Right atrium auricular region (tissue), 2 donors: ENCODE data around the gene DTWD1. TPM values are rescaled to one million over a fixed set of nuclear protein-coding genes. Genes with fewer than 3 reads are reported as not detected.

Experiments
- DNase-seq: peaks from one replicate; pipeline ENCODE4 v3.0.0-alpha.2; 2019; ENCODE audit warnings: low spot score
- H3K27ac ChIP-seq, 2 donors: fragments of 200-600 bp; sonication (generic); 1 replicate in 1 of 2; 2 replicates in 1 of 2; pipeline ENCODE4 v1.5.1; 2016 to 2019
- H3K27me3 ChIP-seq, 2 donors: fragments of 200-600 bp; sonication (generic); one replicate each; pipeline versions ENCODE4 v1.5.1 to v1.6.0; 2017 to 2019
- H3K36me3 ChIP-seq: fragments of 200-600 bp; sonication (generic); one replicate; pipeline ENCODE4 v1.5.1; 2016
- H3K4me1 ChIP-seq, 2 donors: fragments of 200-600 bp; sonication (generic); one replicate each; pipeline versions ENCODE4 v1.5.1 to v1.6.0; 2017 to 2019
- H3K4me3 ChIP-seq, 2 donors: fragments of 200-600 bp; sonication (generic); 1 replicate in 1 of 2; 2 replicates in 1 of 2; pipeline ENCODE4 v1.5.1; 2017 to 2019; ENCODE audit warnings: mild to moderate bottlenecking in 1 of 2, moderate library complexity in 1 of 2
- H3K9me3 ChIP-seq, 2 donors: fragments of 200-600 bp; sonication (generic); one replicate each; pipeline ENCODE4 v1.5.1; 2019
- total RNA-seq, 2 donors: library from RNA; depleted of rRNA; stranded (reverse); fragments of >200 nt; gene quantifications; one replicate each; pipeline ENCODE4 v1.1.0, GENCODE V29; 2016
- TF ChIP-seq, protein P1 (sequence below), 2 donors: fragments of 200-600 bp; sonication (generic); IDR thresholded peaks; one replicate each; pipeline ENCODE4 v1.5.1; 2019; ENCODE audit warnings: antibody characterized with exemption in 2 of 2

Gene DTWD1
- total RNA-seq, 2 donors from 2014 or later = 12.7 to 16.0 TPM

DNA sequence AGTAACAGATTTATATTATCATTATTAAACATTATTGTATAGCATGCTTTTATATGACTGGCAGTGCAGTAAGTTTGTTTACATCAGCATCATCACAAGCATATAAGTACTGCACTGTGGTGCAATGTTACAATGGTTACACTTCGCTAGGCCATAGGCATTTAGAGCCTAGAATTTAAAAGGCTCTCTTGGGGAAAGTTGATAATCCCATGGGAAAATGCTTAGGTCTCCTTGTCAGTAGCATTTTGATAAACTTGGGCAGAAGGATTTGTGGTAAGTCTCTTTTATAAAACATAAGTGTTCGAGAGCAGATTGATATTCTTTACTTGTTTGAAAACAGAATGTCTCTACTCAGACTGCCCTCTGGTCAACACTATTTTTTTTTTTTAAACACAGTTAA lies 7.5 kb downstream of the DTWD1 start:
- no peak overlapping the region for H3K4me3 ChIP-seq
- H3K36me3 ChIP-seq = peaks cover 13% of the 10 kb centered on the region
- H3K27me3 ChIP-seq = no peaks in the 10 kb centered on the region
- TF ChIP-seq, protein P1, sequence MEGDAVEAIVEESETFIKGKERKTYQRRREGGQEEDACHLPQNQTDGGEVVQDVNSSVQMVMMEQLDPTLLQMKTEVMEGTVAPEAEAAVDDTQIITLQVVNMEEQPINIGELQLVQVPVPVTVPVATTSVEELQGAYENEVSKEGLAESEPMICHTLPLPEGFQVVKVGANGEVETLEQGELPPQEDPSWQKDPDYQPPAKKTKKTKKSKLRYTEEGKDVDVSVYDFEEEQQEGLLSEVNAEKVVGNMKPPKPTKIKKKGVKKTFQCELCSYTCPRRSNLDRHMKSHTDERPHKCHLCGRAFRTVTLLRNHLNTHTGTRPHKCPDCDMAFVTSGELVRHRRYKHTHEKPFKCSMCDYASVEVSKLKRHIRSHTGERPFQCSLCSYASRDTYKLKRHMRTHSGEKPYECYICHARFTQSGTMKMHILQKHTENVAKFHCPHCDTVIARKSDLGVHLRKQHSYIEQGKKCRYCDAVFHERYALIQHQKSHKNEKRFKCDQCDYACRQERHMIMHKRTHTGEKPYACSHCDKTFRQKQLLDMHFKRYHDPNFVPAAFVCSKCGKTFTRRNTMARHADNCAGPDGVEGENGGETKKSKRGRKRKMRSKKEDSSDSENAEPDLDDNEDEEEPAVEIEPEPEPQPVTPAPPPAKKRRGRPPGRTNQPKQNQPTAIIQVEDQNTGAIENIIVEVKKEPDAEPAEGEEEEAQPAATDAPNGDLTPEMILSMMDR (IDR thresholded peaks at IDR 0.05) = no peak
- H3K9me3 ChIP-seq = peaks cover 0 to 10% of the 10 kb centered on the region in 2 donors
- H3K27ac ChIP-seq = no peak overlapping the region
- no peaks in the 10 kb centered on the region for H3K4me1 ChIP-seq
- DNase-seq = no peak

DNA sequence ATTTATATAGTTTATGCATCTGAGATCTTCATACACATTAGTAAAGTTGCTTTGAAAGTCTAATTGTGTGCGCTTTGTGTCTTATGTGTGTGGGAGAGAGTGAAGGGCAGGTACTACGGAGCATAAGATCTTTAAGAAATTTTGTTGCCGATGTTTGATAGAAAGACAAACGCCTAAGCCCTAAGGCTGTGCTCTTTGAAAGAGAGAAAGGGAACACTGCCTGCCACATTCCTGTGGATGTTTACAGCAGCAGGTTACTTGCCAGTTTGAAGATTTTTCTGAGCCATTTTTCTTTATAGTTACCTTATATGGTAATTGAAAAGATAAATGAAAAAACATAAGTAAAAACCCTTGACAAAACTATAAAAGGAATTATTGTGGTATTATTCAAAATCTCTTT lies 17.0 kb downstream of the DTWD1 start:
- Histone ChIP-seq H3K4me3 (no peak overlapping the region), H3K9me3 (no peaks in the 10 kb centered on the region), H3K27me3 (no peaks in the 10 kb centered on the region), H3K36me3 (peaks cover 15% of the 10 kb centered on the region), H3K4me1 (no peaks in the 10 kb centered on the region), H3K27ac (no peak overlapping the region)
- TF ChIP-seq, protein P1 (IDR thresholded peaks at IDR 0.05) = no peak
- DNase-seq = no peak

DNA sequence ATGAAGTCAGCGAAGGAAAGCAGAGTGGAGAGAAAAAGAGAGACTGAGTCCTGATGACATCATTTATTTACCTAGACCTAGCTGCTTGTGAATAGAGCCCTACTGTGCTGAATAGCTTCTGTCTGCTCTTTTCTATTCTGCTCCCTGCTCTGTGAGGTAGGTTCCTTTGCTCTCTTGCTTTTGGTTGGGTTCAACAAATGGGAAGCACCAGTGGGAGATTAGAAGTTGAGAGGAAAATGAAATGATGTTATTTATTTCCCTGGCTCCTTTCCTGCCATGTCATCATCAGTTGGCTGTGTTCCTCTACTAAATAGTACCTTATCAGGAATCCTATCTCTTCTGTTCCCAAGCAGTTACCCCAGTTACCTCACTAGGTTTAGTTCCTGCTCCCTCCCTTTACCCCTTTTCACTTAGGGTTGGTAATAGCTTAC lies 23.5 kb downstream of the DTWD1 start:
- Histone ChIP-seq H3K9me3 (no peaks in the 10 kb centered on the region), H3K27me3 (no peaks in the 10 kb centered on the region), H3K4me1 (peaks cover 0 to 20% of the 10 kb centered on the region in 2 donors), H3K36me3 (no peaks in the 10 kb centered on the region), H3K4me3 (no peak overlapping the region), H3K27ac (peak overlapping the region in 1 of 2 donors; percentile 45)
- no peak for DNase-seq
- TF ChIP-seq, protein P1 (IDR thresholded peaks at IDR 0.05) = no peak

DNA sequence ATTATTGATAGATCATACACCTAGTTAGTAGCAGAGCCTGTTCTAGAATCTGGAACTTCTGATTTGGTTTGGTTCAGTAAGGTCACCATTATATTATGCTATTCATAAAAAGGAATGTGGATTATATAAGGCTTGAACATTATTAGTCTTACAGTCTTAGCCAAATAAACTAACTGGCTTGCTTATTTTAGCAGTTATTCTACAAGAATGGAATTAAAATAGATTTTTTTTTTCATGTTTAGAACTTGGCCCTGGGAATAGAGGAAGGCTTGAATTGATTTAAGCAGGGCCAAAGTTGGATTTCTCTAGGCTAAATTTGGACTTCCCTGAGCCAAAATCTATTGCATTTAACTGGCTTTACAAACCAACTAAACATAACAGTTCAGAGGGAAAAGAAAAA lies 24.4 kb downstream of the DTWD1 start:
- H3K27ac ChIP-seq = peak overlapping the region in 1 of 2 donors; percentile 45

DNA sequence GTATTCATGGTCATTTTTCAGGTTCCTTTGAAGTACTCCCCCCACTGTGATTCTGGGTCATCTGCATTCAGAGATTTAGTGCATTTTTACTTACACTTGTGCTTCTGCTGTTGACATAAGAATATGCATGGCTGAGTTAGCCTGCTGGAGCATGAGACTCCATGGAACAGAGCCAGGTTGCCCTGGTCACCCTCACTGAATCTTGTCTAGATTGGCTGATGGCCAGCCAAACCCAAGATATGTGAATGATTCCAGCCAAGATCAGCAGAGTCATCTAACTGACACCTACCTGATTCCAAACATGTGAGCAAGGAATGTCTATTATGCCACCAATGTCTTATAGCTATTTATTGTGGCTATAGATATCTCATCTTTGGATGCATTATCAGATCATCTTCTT lies 25.1 kb downstream of the DTWD1 start:
- Histone ChIP-seq H3K9me3 (no peaks in the 10 kb centered on the region), H3K4me3 (no peak overlapping the region)

More for the DNA sequence above, 24.4 kb downstream of the DTWD1 start:
- no peaks in the 10 kb centered on the region for H3K9me3 ChIP-seq
- no peak for DNase-seq
- H3K4me1 ChIP-seq = peaks cover 0 to 20% of the 10 kb centered on the region in 2 donors
- H3K27me3 ChIP-seq = no peaks in the 10 kb centered on the region
- H3K36me3 ChIP-seq = no peaks in the 10 kb centered on the region
- TF ChIP-seq, protein P1 (IDR thresholded peaks at IDR 0.05) = no peak
- H3K4me3 ChIP-seq = no peak overlapping the region

More for the DNA sequence above, 25.1 kb downstream of the DTWD1 start:
- no peaks in the 10 kb centered on the region for H3K27me3 ChIP-seq
- H3K4me1 ChIP-seq = peaks cover 0 to 20% of the 10 kb centered on the region in 2 donors
- TF ChIP-seq, protein P1 (IDR thresholded peaks at IDR 0.05) = no peak
- no peak for DNase-seq
- H3K36me3 ChIP-seq = no peaks in the 10 kb centered on the region
- H3K27ac ChIP-seq = no peak overlapping the region
